ENCODE results near the gene CYP2J2. TPM values are rescaled to one million over a fixed set of nuclear protein-coding genes. Genes with fewer than 3 reads are reported as not detected.

Gene CYP2J2
- total RNA-seq, 4 donors from 2014 or later = 5.5 to 19.6 (median 6.6) TPM

DNA sequence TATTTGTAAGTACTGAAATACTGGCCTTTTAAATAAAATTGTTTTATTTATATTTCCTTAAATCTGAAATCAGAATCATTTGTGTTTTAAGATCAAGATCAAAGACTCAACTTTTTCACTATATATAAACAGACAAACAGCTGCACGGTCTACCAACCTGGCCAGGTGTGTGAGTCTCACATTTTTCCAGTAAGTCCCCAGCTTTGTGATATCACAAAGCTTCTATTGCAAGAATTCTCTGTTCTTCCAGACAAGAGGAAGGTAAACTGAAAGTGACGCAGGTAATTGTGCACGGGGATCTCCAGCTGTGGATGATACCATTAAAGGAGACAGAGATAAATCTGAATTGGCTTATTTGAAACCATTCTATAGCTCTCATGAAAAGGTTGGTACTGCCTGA is 41.2 kb upstream of the CYP2J2 start:
- Histone ChIP-seq H3K36me3 (no peaks in the 10 kb centered on the region), H3K4me1 (peaks cover 0 to 23% (median 4%) of the 10 kb centered on the region in 3 donors), H3K27me3 (no peaks in the 10 kb centered on the region), H3K9me3 (no peaks in the 10 kb centered on the region), H3K4me3 (no peak overlapping the region), H3K27ac (no peak overlapping the region)
- no peak for DNase-seq
- TF ChIP-seq, protein P1, sequence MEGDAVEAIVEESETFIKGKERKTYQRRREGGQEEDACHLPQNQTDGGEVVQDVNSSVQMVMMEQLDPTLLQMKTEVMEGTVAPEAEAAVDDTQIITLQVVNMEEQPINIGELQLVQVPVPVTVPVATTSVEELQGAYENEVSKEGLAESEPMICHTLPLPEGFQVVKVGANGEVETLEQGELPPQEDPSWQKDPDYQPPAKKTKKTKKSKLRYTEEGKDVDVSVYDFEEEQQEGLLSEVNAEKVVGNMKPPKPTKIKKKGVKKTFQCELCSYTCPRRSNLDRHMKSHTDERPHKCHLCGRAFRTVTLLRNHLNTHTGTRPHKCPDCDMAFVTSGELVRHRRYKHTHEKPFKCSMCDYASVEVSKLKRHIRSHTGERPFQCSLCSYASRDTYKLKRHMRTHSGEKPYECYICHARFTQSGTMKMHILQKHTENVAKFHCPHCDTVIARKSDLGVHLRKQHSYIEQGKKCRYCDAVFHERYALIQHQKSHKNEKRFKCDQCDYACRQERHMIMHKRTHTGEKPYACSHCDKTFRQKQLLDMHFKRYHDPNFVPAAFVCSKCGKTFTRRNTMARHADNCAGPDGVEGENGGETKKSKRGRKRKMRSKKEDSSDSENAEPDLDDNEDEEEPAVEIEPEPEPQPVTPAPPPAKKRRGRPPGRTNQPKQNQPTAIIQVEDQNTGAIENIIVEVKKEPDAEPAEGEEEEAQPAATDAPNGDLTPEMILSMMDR (IDR thresholded peaks at IDR 0.05) = no peak
- no peak for TF ChIP-seq POLR2A (IDR thresholded peaks at IDR 0.05)
- 31 to 51% methylated on average over 3 of the region's 3 CpGs for WGBS, 2 donors
- intact Hi-C loops (cut with DNase I) = no loop called here

DNA sequence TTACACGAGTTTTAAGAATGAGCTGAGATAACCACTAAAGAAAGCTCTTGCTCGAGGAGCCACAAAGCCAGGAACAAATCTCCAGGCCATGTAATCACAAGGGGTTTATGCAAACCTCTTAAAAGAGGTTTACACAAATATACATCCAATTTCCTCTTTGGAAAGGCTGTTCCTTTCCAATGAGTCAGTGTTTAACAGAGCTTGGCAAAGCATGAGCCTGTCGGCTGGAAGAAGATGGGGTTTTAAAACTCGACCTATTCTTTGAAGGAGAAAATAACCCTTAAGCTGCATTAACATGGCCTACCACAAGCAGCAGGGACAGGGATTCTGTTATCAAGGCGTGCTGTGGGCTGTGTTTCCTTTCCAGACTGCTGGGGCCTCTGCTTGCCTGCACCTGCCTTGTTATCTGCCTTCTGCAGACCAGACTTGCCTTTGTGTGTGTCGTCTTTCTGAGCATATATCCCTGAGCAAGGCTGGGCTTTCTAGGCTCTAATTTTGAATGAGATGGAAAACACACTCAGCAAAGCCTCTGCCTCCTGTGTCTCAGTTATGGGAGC is 40.6 kb upstream of the CYP2J2 start:
- Histone ChIP-seq H3K9me3 (no peaks in the 10 kb centered on the region), H3K27ac (no peak overlapping the region), H3K4me1 (peaks cover 0 to 20% (median 4%) of the 10 kb centered on the region in 3 donors), H3K4me3 (no peak overlapping the region), H3K36me3 (no peaks in the 10 kb centered on the region), H3K27me3 (no peaks in the 10 kb centered on the region)
- no peak for DNase-seq
- intact Hi-C loops (cut with DNase I) = no loop called here
- WGBS, 2 donors = 13 to 24% methylated on average over 5 to 6 of the region's 6 CpGs
- TF ChIP-seq POLR2A (IDR thresholded peaks at IDR 0.05) = no peak
- TF ChIP-seq, protein P1 (IDR thresholded peaks at IDR 0.05) = no peak

DNA sequence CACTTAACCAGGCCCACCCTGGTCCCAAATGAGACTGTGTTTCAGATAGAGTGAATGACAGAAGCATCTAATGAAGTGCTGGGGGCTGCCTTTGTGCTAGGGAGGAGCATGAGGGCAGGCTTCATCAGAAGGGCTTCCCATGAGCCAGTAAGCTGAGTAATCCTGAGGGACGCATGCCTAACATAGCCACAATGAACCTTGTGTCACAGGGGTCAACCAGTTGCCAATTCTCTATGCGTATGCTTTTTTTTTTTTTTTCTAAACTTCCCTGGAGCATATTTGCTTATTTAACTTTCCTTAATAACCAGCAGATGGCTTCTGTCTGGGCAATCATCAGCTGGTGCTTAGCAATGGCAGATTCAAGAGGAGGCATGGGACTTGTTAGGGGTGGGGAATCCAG is 25.5 kb upstream of the CYP2J2 start:
- no peaks in the 10 kb centered on the region for H3K27me3 ChIP-seq
- H3K27ac ChIP-seq = no peak overlapping the region
- no peaks in the 10 kb centered on the region for H3K9me3 ChIP-seq
- H3K36me3 ChIP-seq = no peaks in the 10 kb centered on the region
- no peak for DNase-seq
- WGBS, 2 donors = 69 to 86% methylated on average over 2 of the region's 2 CpGs
- no peak for TF ChIP-seq POLR2A (IDR thresholded peaks at IDR 0.05)
- TF ChIP-seq, protein P1 (IDR thresholded peaks at IDR 0.05) = no peak
- H3K4me3 ChIP-seq = no peak overlapping the region
- peaks cover 0 to 3% (median 0%) of the 10 kb centered on the region in 3 donors for H3K4me1 ChIP-seq
- intact Hi-C loops (cut with DNase I) = no loop called here

DNA sequence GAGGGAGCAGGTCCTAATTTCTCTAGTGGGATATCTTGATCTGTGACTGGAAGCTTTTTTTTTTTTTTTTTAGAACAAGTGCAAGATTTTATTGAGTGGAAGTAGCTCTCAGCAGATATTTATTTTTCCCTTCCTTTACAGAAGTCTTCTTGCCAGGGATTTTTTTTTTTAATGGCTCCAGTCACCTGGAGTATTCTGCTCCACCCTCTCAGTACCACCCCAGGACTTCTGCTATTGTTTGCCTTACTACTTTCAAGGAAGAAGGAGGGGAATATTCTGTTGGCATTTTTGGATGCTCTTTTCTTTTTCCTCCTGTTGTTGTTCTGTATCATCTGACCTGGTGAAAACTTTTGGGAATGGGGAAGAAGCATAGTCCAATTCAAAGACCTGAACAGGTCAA is 23.1 kb upstream of the CYP2J2 start:
- no peaks in the 10 kb centered on the region for H3K36me3 ChIP-seq
- no peak overlapping the region for H3K27ac ChIP-seq
- H3K27me3 ChIP-seq = no peaks in the 10 kb centered on the region
- intact Hi-C loops (cut with DNase I) = loop anchor here (10.0 kb wide), 1 partner anchor 65 kb away; no protein-coding TSS in a partner anchor
- H3K4me3 ChIP-seq = no peak overlapping the region
- peaks cover 0 to 4% (median 0%) of the 10 kb centered on the region in 3 donors for H3K4me1 ChIP-seq
- DNase-seq = no peak
- H3K9me3 ChIP-seq = no peaks in the 10 kb centered on the region
- TF ChIP-seq POLR2A (IDR thresholded peaks at IDR 0.05) = no peak
- TF ChIP-seq, protein P1 (IDR thresholded peaks at IDR 0.05) = no peak

DNA sequence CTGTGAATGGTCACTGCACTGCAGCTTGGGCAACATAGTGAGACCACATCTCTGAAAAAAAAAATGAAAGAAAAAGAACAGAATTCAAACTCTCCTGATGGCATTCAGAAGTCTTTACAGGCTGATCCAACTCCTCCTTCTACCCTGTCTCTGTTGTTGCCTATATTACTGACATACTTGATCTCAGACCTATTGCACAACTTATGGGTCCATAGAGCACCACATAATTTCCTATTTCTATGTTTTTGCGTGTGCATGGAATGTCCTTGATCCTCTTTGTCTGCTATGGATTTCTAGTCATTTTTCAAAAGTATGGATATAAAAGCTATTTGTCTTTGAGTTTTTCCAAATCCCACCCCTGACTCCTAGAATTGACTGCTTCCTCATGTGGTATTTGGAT is 22.4 kb upstream of the CYP2J2 start:
- no peaks in the 10 kb centered on the region for H3K36me3 ChIP-seq
- no peaks in the 10 kb centered on the region for H3K9me3 ChIP-seq
- WGBS, 2 donors = 50 to 80% methylated on average over 1 of the region's 1 CpG
- intact Hi-C loops (cut with DNase I) = loop anchor here (10.0 kb wide), 1 partner anchor 64 kb away; no protein-coding TSS in a partner anchor
- no peak overlapping the region for H3K4me3 ChIP-seq
- TF ChIP-seq POLR2A (IDR thresholded peaks at IDR 0.05) = no peak
- TF ChIP-seq, protein P1 (IDR thresholded peaks at IDR 0.05) = no peak
- DNase-seq = no peak
- H3K27me3 ChIP-seq = no peaks in the 10 kb centered on the region
- peaks cover 0 to 4% (median 0%) of the 10 kb centered on the region in 3 donors for H3K4me1 ChIP-seq
- no peak overlapping the region for H3K27ac ChIP-seq
